Measurements from ENCODE around the gene SENP6. TPM values are rescaled to one million over a fixed set of nuclear protein-coding genes. Genes with fewer than 3 reads are reported as not detected.

SENP6 gene, protein sequence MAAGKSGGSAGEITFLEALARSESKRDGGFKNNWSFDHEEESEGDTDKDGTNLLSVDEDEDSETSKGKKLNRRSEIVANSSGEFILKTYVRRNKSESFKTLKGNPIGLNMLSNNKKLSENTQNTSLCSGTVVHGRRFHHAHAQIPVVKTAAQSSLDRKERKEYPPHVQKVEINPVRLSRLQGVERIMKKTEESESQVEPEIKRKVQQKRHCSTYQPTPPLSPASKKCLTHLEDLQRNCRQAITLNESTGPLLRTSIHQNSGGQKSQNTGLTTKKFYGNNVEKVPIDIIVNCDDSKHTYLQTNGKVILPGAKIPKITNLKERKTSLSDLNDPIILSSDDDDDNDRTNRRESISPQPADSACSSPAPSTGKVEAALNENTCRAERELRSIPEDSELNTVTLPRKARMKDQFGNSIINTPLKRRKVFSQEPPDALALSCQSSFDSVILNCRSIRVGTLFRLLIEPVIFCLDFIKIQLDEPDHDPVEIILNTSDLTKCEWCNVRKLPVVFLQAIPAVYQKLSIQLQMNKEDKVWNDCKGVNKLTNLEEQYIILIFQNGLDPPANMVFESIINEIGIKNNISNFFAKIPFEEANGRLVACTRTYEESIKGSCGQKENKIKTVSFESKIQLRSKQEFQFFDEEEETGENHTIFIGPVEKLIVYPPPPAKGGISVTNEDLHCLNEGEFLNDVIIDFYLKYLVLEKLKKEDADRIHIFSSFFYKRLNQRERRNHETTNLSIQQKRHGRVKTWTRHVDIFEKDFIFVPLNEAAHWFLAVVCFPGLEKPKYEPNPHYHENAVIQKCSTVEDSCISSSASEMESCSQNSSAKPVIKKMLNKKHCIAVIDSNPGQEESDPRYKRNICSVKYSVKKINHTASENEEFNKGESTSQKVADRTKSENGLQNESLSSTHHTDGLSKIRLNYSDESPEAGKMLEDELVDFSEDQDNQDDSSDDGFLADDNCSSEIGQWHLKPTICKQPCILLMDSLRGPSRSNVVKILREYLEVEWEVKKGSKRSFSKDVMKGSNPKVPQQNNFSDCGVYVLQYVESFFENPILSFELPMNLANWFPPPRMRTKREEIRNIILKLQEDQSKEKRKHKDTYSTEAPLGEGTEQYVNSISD
- total RNA-seq (90.3 and 102 TPM in 2 replicates), polyA plus RNA-seq (35.9 and 37.8 TPM in 2 replicates)

GRCh38 chr6:75601304-75602245 is at the start of gene SENP6:
Gene SENP6 (plus strand): TSS chr6:75601880. CDS start chr6:75602525, 645 bp downstream.
- no peaks in the 10 kb centered on the region for H3K36me3 ChIP-seq (replicated peaks; ENCODE audit: insufficient read depth, low read depth)
- no peaks in the 10 kb centered on the region for H3K9me3 ChIP-seq (ENCODE audit: low read depth)
- WGBS (ENCODE audit: low lambda C conversion rate, missing lambda C conversion rate) = 2% methylated on average over 25 of the region's 76 CpGs
- peaks cover 27% of the 10 kb centered on the region for H4K20me1 ChIP-seq (ENCODE audit: insufficient read depth, poor library complexity, severe bottlenecking)
- no peaks in the 10 kb centered on the region for H3K9me2 ChIP-seq (replicated peaks; ENCODE audit: insufficient read depth)
- peak within 1 kb of the TSS; percentile 93 for H2AFZ ChIP-seq
- no peaks in the 10 kb centered on the region for H3K27me3 ChIP-seq
- peak within 1 kb of the TSS; percentile 79 for H3K4me2 ChIP-seq
- H3K27ac ChIP-seq = peak within 1 kb of the TSS; percentile 99
- peak within 1 kb of the TSS; percentile 86 for H3K4me3 ChIP-seq
- TF ChIP-seq CTCF (IDR thresholded peaks at IDR 0.05; ENCODE audit: poor library complexity) (no peak), EZH2phosphoT487 (IDR thresholded peaks at IDR 0.05; ENCODE audit: low read depth, severe bottlenecking, unreplicated experiment) (no peak), EZH2 (IDR thresholded peaks at IDR 0.05; ENCODE audit: borderline replicate concordance) (no peak)
- H3K4me1 ChIP-seq (ENCODE audit: insufficient read depth) = peaks cover 23% of the 10 kb centered on the region
- peaks cover 66% of the 10 kb centered on the region for H3K79me2 ChIP-seq
- peak; percentile 93 for DNase-seq (ENCODE audit: low spot score)

- 66% methylated on average over 4 of the region's 5 CpGs for WGBS (ENCODE audit: low lambda C conversion rate, missing lambda C conversion rate)
- H3K9me3 ChIP-seq (ENCODE audit: low read depth) = no peaks in the 10 kb centered on the region
- H3K27me3 ChIP-seq = no peaks in the 10 kb centered on the region
- H3K4me3 ChIP-seq = no peak overlapping the region
- TF ChIP-seq EZH2phosphoT487 (IDR thresholded peaks at IDR 0.05; ENCODE audit: low read depth, severe bottlenecking, unreplicated experiment) (no peak), EZH2 (IDR thresholded peaks at IDR 0.05; ENCODE audit: borderline replicate concordance) (no peak), CTCF (IDR thresholded peaks at IDR 0.05; ENCODE audit: poor library complexity) (no peak)
- no peaks in the 10 kb centered on the region for H4K20me1 ChIP-seq (ENCODE audit: insufficient read depth, poor library complexity, severe bottlenecking)
- peak; percentile 33 for DNase-seq (ENCODE audit: low spot score)
- no peaks in the 10 kb centered on the region for H3K36me3 ChIP-seq (replicated peaks; ENCODE audit: insufficient read depth, low read depth)
- no peaks in the 10 kb centered on the region for H3K79me2 ChIP-seq
- H3K4me1 ChIP-seq (ENCODE audit: insufficient read depth) = peaks cover 9% of the 10 kb centered on the region
- no peaks in the 10 kb centered on the region for H3K9me2 ChIP-seq (replicated peaks; ENCODE audit: insufficient read depth)
- H3K27ac ChIP-seq = peak overlapping the region; percentile 35
- peak overlapping the region; percentile 49 for H3K4me2 ChIP-seq
- H2AFZ ChIP-seq = no peak overlapping the region
Observed at GRCh38 chr6:75556240-75556639, 45.4 kb upstream of the SENP6 start.

DNA sequence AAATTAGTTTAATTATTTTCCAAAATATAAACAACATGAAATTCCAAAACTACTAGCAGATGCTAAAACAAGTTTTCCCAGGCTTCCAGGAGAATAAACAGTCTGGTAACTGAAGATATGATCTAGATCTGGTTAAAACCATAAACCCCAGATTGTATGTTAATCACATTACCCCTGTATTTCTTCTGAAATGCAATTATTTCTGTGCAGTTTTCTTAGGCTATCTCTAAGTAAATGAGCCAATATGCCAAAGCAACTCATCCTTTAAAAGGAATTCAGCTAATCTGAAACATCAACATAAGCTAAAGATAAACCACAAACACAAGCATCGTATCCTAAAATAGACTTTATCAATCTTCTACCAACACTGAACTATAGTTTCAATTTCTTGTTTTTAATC is 44.6 kb upstream of the SENP6 start:
- Histone ChIP-seq H3K9me2 (replicated peaks; ENCODE audit: insufficient read depth) (no peaks in the 10 kb centered on the region), H3K4me2 (peak overlapping the region; percentile 49), H2AFZ (no peak overlapping the region), H3K79me2 (no peaks in the 10 kb centered on the region), H3K36me3 (replicated peaks; ENCODE audit: insufficient read depth, low read depth) (no peaks in the 10 kb centered on the region), H3K4me3 (no peak overlapping the region), H4K20me1 (ENCODE audit: insufficient read depth, poor library complexity, severe bottlenecking) (no peaks in the 10 kb centered on the region), H3K4me1 (ENCODE audit: insufficient read depth) (peaks cover 9% of the 10 kb centered on the region), H3K27me3 (no peaks in the 10 kb centered on the region), H3K27ac (peak overlapping the region; percentile 35), H3K9me3 (ENCODE audit: low read depth) (no peaks in the 10 kb centered on the region)
- TF ChIP-seq EZH2 (IDR thresholded peaks at IDR 0.05; ENCODE audit: borderline replicate concordance) = no peak
- no peak for TF ChIP-seq CTCF (IDR thresholded peaks at IDR 0.05; ENCODE audit: poor library complexity)
- no peak for TF ChIP-seq EZH2phosphoT487 (IDR thresholded peaks at IDR 0.05; ENCODE audit: low read depth, severe bottlenecking, unreplicated experiment)
- no peak for DNase-seq (ENCODE audit: low spot score)
- 63% methylated on average over 1 of the region's 1 CpG for WGBS (ENCODE audit: low lambda C conversion rate, missing lambda C conversion rate)

All from hepatocyte (in vitro differentiated cells).